NT2/D1 (cell line): ENCODE measurements around the gene ARPC5.

Source experiments
- SUZ12 ChIP-seq: IDR thresholded peaks from 2 replicates; pipeline ENCODE4 v1.6.1; 2011; ENCODE audit not compliant: insufficient read length, insufficient read depth; ENCODE audit errors: extremely low read depth
- YY1 ChIP-seq: IDR thresholded peaks from 2 replicates; pipeline ENCODE4 v1.6.1; 2011; ENCODE audit not compliant: insufficient read length, insufficient read depth

- TF ChIP-seq SUZ12 (no peak), YY1 (no peak)
Observed at GRCh38 chr1:183635606-183636333, at the start of gene ARPC5.
